H1 (cell line): Measurements from ENCODE around the gene PCDHB13. TPM values are rescaled to one million over a fixed set of nuclear protein-coding genes. Genes with fewer than 3 reads are reported as not detected.

Source experiments
- CTCF ChIA-PET: fragments of 300-600 bp; sonication (Branson Sonifier 250); formaldehyde crosslinking; loops from one replicate; lab custom pipeline; 2021; ENCODE audit not compliant: partially characterized antibody; lab: Charles Lee
- POLR2A ChIA-PET: fragments of 300-600 bp; sonication (Branson Sonifier 250); formaldehyde crosslinking; loops from one replicate; lab custom pipeline; 2021; ENCODE audit warnings: inconsistent platforms; ENCODE audit not compliant: partially characterized antibody; lab: Charles Lee
- DNase-seq, 2 experiments: peaks; one replicate each; pipeline versions ENCODE4 v3.0.0 to v3.0.0-alpha.2; 2010 to 2022; ENCODE audit warnings: low spot score in 2 of 2, low read depth in 1 of 2, mixed read lengths in 1 of 2
- FAIRE-seq: peaks from 2 replicates; lab custom pipeline; 2011; peaks lifted over from hg19 to GRCh38; lab: Jason Lieb, UNC
- H2AFZ ChIP-seq: 2 replicates; pipeline ENCODE4 v1.8.1; 2012; ENCODE audit warnings: low read length, inconsistent platforms
- H2AK5ac ChIP-seq: 2 replicates; pipeline ENCODE4 v1.6.1; 2013; ENCODE audit warnings: low read depth, low read length
- H2BK120ac ChIP-seq: replicated peaks from 2 replicates; pipeline ENCODE3; 2013; ENCODE audit warnings: low read depth, low read length, inconsistent platforms
- H2BK12ac ChIP-seq: 2 replicates; pipeline ENCODE4 v1.6.1; 2013; ENCODE audit warnings: low read depth, low read length
- H2BK15ac ChIP-seq: 2 replicates; pipeline ENCODE4 v1.6.1; 2013; ENCODE audit warnings: low read length
- H2BK20ac ChIP-seq: 2 replicates; pipeline ENCODE4 v1.6.1; 2013; ENCODE audit warnings: low read length
- H2BK5ac ChIP-seq: 2 replicates; pipeline ENCODE4 v1.6.1; 2013; ENCODE audit warnings: low read depth, low read length
- H3K14ac ChIP-seq: 2 replicates; pipeline ENCODE4 v1.6.1; 2013; ENCODE audit warnings: inconsistent platforms; ENCODE audit not compliant: insufficient read length
- H3K18ac ChIP-seq: 2 replicates; pipeline ENCODE4 v1.6.1; 2013; ENCODE audit warnings: low read length; ENCODE audit errors: extremely low read depth
- H3K23ac ChIP-seq: 2 replicates; pipeline ENCODE4 v1.6.1; 2013; ENCODE audit warnings: inconsistent platforms; ENCODE audit not compliant: insufficient read length
- H3K23me2 ChIP-seq: 2 replicates; pipeline ENCODE4 v1.6.1; 2013; ENCODE audit warnings: low read depth, low read length
- H3K27ac ChIP-seq: 2 replicates; pipeline ENCODE4 v1.6.1; 2011; ENCODE audit warnings: low read depth, low read length, inconsistent platforms
- H3K27me3 ChIP-seq, 4 experiments: replicated peaks in 1 of 4; 1 replicate in 1 of 4; 2 replicates in 3 of 4; pipeline versions ENCODE4 v1.6.1 to v1.8.1; 2011 to 2013; ENCODE audit warnings: low read length in 3 of 4, mild to moderate bottlenecking in 3 of 4, inconsistent platforms in 2 of 4, mixed read lengths in 2 of 4, moderate library complexity in 1 of 4; ENCODE audit not compliant: control insufficient read depth in 3 of 4, insufficient read depth in 3 of 4; ENCODE audit errors: extremely low read depth in 1 of 4
- H3K36me3 ChIP-seq, 4 experiments: 2 replicates each; pipeline versions ENCODE4 v1.6.1 to v1.8.1; 2011 to 2013; ENCODE audit warnings: mild to moderate bottlenecking in 4 of 4, low read length in 3 of 4, moderate library complexity in 2 of 4, control low read depth in 1 of 4, inconsistent platforms in 1 of 4; ENCODE audit not compliant: insufficient read depth in 4 of 4, control insufficient read depth in 2 of 4
- H3K4ac ChIP-seq: replicated peaks from 2 replicates; pipeline ENCODE3; 2013; ENCODE audit warnings: low read length, low read depth, mixed read lengths, inconsistent platforms; ENCODE audit not compliant: insufficient read length
- H3K4me1 ChIP-seq, 4 experiments: replicated peaks in 1 of 4; 1 replicate in 1 of 4; 2 replicates in 3 of 4; pipeline versions ENCODE4 v1.6.1 to v1.8.1; 2011 to 2013; ENCODE audit warnings: low read length in 3 of 4, inconsistent platforms in 2 of 4, mixed read lengths in 1 of 4; ENCODE audit not compliant: insufficient read depth in 4 of 4, control insufficient read depth in 3 of 4
- H3K4me2 ChIP-seq, 2 experiments: 2 replicates each; pipeline versions ENCODE4 v1.6.1 to v1.8.1; 2011 to 2013; ENCODE audit warnings: low read depth in 2 of 2, low read length in 2 of 2, control low read depth in 1 of 2, inconsistent platforms in 1 of 2, mild to moderate bottlenecking in 1 of 2; ENCODE audit not compliant: insufficient read depth in 1 of 2
- H3K4me3 ChIP-seq, 4 experiments: fragments of 200-600, 300-600 bp in 1 of 4; sonication (generic), shearing (Covaris generic), sonication (Bioruptor Twin) in 1 of 4; 2 replicates each; pipeline versions ENCODE4 v1.5.1 to v1.8.1; 2011 to 2016; ENCODE audit warnings: low read length in 4 of 4, low read depth in 3 of 4, control low read depth in 2 of 4, inconsistent platforms in 2 of 4, mild to moderate bottlenecking in 2 of 4, mixed read lengths in 1 of 4, moderate library complexity in 1 of 4; ENCODE audit not compliant: insufficient read depth in 2 of 4; ENCODE audit errors: extremely low read depth in 1 of 4
- H3K56ac ChIP-seq: replicated peaks from 2 replicates; pipeline ENCODE3; 2013; ENCODE audit warnings: low read depth, mild to moderate bottlenecking, mixed read lengths, low read length, inconsistent platforms; ENCODE audit not compliant: insufficient read length
- H3K79me1 ChIP-seq: 2 replicates; pipeline ENCODE4 v1.6.1; 2013; ENCODE audit warnings: low read depth, low read length, control low read depth
- H3K79me2 ChIP-seq, 2 experiments: 2 replicates each; pipeline versions ENCODE4 v1.6.1 to v1.8.1; 2012 to 2013; ENCODE audit warnings: low read length in 2 of 2, mild to moderate bottlenecking in 2 of 2, inconsistent platforms in 1 of 2; ENCODE audit not compliant: insufficient read depth in 2 of 2, control insufficient read depth in 1 of 2
- H3K9ac ChIP-seq, 4 experiments: replicated peaks in 1 of 4; 1 replicate in 1 of 4; 2 replicates in 3 of 4; pipeline versions ENCODE4 v1.6.1 to v1.8.1; 2011 to 2013; ENCODE audit warnings: low read depth in 3 of 4, low read length in 3 of 4, control low read depth in 2 of 4, mild to moderate bottlenecking in 2 of 4, moderate library complexity in 2 of 4, inconsistent platforms in 1 of 4; ENCODE audit errors: extremely low read depth in 1 of 4
- H3K9me3 ChIP-seq, 2 experiments: 2 replicates each; pipeline versions ENCODE4 v1.6.1 to v1.8.1; 2012 to 2013; ENCODE audit warnings: mild to moderate bottlenecking in 2 of 2, moderate library complexity in 2 of 2, control low read depth in 1 of 2, inconsistent platforms in 1 of 2, low read depth in 1 of 2, low read length in 1 of 2, mixed read lengths in 1 of 2; ENCODE audit not compliant: insufficient read depth in 2 of 2
- H4K20me1 ChIP-seq, 2 experiments: replicated peaks in 1 of 2; 2 replicates each; pipeline versions ENCODE3 to v1.8.1; 2011 to 2013; ENCODE audit warnings: inconsistent platforms in 2 of 2, low read length in 2 of 2, mild to moderate bottlenecking in 1 of 2; ENCODE audit not compliant: insufficient read depth in 2 of 2, control insufficient read depth in 1 of 2
- H4K5ac ChIP-seq: 2 replicates; pipeline ENCODE4 v1.6.1; 2013; ENCODE audit warnings: low read length, low read depth, mixed read lengths, inconsistent platforms; ENCODE audit not compliant: insufficient read length
- H4K8ac ChIP-seq: 2 replicates; pipeline ENCODE4 v1.8.0; 2013; ENCODE audit warnings: mild to moderate bottlenecking, moderate library complexity, low read length, inconsistent platforms; ENCODE audit not compliant: insufficient read depth; ENCODE audit errors: extremely low read depth
- H4K91ac ChIP-seq: replicated peaks from 2 replicates; pipeline ENCODE3; 2013; ENCODE audit warnings: low read length, mixed read lengths, inconsistent platforms; ENCODE audit not compliant: insufficient read length
- GTF2F1 ChIP-seq: IDR thresholded peaks from 2 replicates; pipeline ENCODE4 v1.6.1; 2012; ENCODE audit warnings: low read depth, low read length, improper control_type of control experiment, borderline replicate concordance
- JUN ChIP-seq: IDR thresholded peaks from 2 replicates; pipeline ENCODE4 v1.6.1; 2011; ENCODE audit warnings: low read depth, mild to moderate bottlenecking, improper control_type of control experiment, low read length
- RAD21 ChIP-seq, 2 experiments: IDR thresholded peaks in 1 of 2; conservative IDR thresholded peaks in 1 of 2; 2 replicates each; pipeline ENCODE4 v1.6.1; 2011; ENCODE audit warnings: low read depth in 2 of 2, low read length in 2 of 2, improper control_type of control experiment in 1 of 2, inconsistent platforms in 1 of 2, mild to moderate bottlenecking in 1 of 2, moderate library complexity in 1 of 2
- SP4 ChIP-seq: IDR thresholded peaks from 2 replicates; pipeline ENCODE4 v1.6.1; 2012; ENCODE audit warnings: low read length, inconsistent platforms
- WGBS, 2 experiments: shearing (Covaris generic) in 1 of 2; methylation state at CpG; one replicate each; pipeline versions ENCODE4 v1.1.6 to v1.1.7; 2013 to 2015; ENCODE audit warnings: low lambda C conversion rate in 2 of 2, mixed read lengths in 2 of 2, inconsistent platforms in 1 of 2, low coverage in 1 of 2, missing lambda C conversion rate in 1 of 2; ENCODE audit not compliant: insufficient replicate concordance in 2 of 2, insufficient coverage in 1 of 2, insufficient read length in 1 of 2; ENCODE audit errors: extremely low coverage in 1 of 2, missing lambda C conversion rate in 1 of 2; 5-methylcytosine and 5-hydroxymethylcytosine counted together
- polyA plus RNA-seq, 7 experiments: library from polyadenylated mRNA; depleted of rRNA in 3 of 7; stranded (reverse) in 5 of 7; unstranded in 2 of 7; fragments of >200 nt in 5 of 7; fragments of 200-250 nt in 2 of 7; gene quantifications; 1 replicate in 5 of 7; 2 replicates in 1 of 7; 4 replicates in 1 of 7; pipeline versions ENCODE4 v1.2.1 to v1.2.3, GENCODE V29; 2011 to 2013; ENCODE audit warnings: missing spikeins in 2 of 7, mixed read lengths in 2 of 7
- total RNA-seq: library from RNA; stranded (reverse); fragmentation: NEBNext Ultra II Directional; extraction: Animal tissue kit (Norgen Biotek cat#: 25700); gene quantifications from 2 replicates; pipeline ENCODE4 v1.2.1, GENCODE V29; 2021

PCDHB13 gene
- total and polyA plus RNA-seq, 2 of the 8 experiments (the other 6 are each of a cell fraction or from before 2014, with no cell fraction given): 1.1 to 1.4 TPM

DNA sequence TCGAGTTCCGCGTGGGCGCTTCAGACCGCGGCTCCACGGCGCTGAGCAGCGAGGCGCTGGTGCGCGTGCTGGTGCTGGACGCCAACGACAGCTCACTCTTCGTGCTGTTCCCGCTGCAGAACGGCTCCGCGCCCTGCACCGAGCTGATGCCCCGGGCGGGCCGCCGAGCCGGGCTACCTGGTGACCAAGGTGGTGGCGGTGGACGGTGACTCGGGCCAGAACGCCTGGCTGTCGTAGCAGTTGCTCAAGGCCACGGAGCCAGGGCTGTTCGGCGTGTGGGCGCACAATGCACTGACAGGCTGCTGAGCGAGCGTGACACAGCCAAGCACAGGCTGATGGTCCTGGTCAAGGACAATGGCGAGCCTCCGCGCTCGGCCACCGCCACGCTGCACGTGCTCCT, 27.8 kb downstream of the PCDHB13 start:
- no peak for DNase-seq
- 93% methylated on average over 33 of the region's 43 CpGs; no CpG with 5 or more reads in 1 of the 2 experiments for WGBS, 2 experiments
- CTCF ChIA-PET: interaction anchor here (1.9 kb wide), 1 partner anchor 49 kb away, joined by 6 read pairs; the partner anchor contains the start of gene PCDHB10

More for the DNA sequence above, 27.8 kb downstream of the PCDHB13 start:
- Histone ChIP-seq H4K5ac (no peak overlapping the region), H2AK5ac (no peak overlapping the region), H2BK12ac (no peak overlapping the region), H3K9ac (no peak overlapping the region), H3K4me3 (no peak overlapping the region), H3K27me3 (no peaks in the 10 kb centered on the region), H3K36me3 (0 out of 8 replicates have a peak, but pooled peaks cover 0 to 3% (median 0%) of the 10 kb centered on the region in 4 experiments), H3K4me1 (peaks cover 0 to 3% (median 0%) of the 10 kb centered on the region in 4 experiments; a peak in 1 of 7 replicates), H4K8ac (no peak overlapping the region), H3K79me1 (no peaks in the 10 kb centered on the region), H3K18ac (no peak overlapping the region), H3K23me2 (no peaks in the 10 kb centered on the region; the same call in 1 of the 2 replicates), H3K14ac (no peak overlapping the region), H3K4me2 (no peak overlapping the region), H3K79me2 (no peaks in the 10 kb centered on the region), H2BK20ac (no peak overlapping the region), H2BK120ac (no peak overlapping the region), H2AFZ (no peak overlapping the region), H3K9me3 (peaks cover 5 to 29% of the 10 kb centered on the region in 2 experiments), H4K20me1 (no peaks in the 10 kb centered on the region), H3K27ac (no peak overlapping the region), H3K56ac (no peak overlapping the region), H3K4ac (no peak overlapping the region), H3K23ac (no peak overlapping the region), H2BK15ac (no peak overlapping the region), H2BK5ac (no peak overlapping the region), H4K91ac (no peak overlapping the region)
- no peak for FAIRE-seq
- TF ChIP-seq RAD21 (IDR thresholded peaks at IDR 0.05 in 1 of 2, conservative IDR thresholded peaks at IDR 0.05 in 1 of 2; ENCODE audit: low read depth in 2 of 2, low read length in 2 of 2) (no peak), JUN (no peak), SP4 (no peak), GTF2F1 (no peak)
- POLR2A ChIA-PET: no interaction called here
